GM10248 (cell line): ENCODE measurements around the gene ITPKB.
"Not testable (repeated sequence)": the region's sequence is repeated elsewhere in the genome, so short reads cannot be mapped to it uniquely, and the experiment has no call there.

ENCODE experiments used
- CTCF ChIA-PET: fragments of 300-600 bp; sonication (Branson Sonifier 250); formaldehyde crosslinking; extraction: SDS; loops from one replicate; lab custom pipeline; 2021; ENCODE audit warnings: antibody characterized with exemption; lab: Yijun Ruan, JAX
- POLR2A ChIA-PET: fragments of 350-650 bp; sonication (Branson Sonifier 250); formaldehyde crosslinking; extraction: SDS; loops from one replicate; lab custom pipeline; 2020; ENCODE audit warnings: antibody characterized with exemption; lab: Yijun Ruan, JAX
- DNase-seq: peaks from one replicate; pipeline ENCODE4 v3.0.0; 2012; ENCODE audit errors: extremely low spot score
- TF ChIP-seq, protein P1 (sequence below): IDR thresholded peaks from 2 replicates; pipeline ENCODE4 v1.5.1; 2012; ENCODE audit warnings: mild to moderate bottlenecking, low read depth; ENCODE audit errors: extremely low read depth, missing control alignments, control extremely low read depth

ITPKB gene

GRCh38 chr1:226751214-226751613, 12.1 kb upstream of the ITPKB start:
- ChIA-PET CTCF (interaction anchor here (1.1 to 2.1 kb wide), 5 partner anchors 10 to 344 kb away, joined by 3 to 8 read pairs (median 4); no protein-coding TSS in a partner anchor), POLR2A (no interaction called here)
- TF ChIP-seq, protein P1, sequence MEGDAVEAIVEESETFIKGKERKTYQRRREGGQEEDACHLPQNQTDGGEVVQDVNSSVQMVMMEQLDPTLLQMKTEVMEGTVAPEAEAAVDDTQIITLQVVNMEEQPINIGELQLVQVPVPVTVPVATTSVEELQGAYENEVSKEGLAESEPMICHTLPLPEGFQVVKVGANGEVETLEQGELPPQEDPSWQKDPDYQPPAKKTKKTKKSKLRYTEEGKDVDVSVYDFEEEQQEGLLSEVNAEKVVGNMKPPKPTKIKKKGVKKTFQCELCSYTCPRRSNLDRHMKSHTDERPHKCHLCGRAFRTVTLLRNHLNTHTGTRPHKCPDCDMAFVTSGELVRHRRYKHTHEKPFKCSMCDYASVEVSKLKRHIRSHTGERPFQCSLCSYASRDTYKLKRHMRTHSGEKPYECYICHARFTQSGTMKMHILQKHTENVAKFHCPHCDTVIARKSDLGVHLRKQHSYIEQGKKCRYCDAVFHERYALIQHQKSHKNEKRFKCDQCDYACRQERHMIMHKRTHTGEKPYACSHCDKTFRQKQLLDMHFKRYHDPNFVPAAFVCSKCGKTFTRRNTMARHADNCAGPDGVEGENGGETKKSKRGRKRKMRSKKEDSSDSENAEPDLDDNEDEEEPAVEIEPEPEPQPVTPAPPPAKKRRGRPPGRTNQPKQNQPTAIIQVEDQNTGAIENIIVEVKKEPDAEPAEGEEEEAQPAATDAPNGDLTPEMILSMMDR = no peak
- DNase-seq = no peak

DNA sequence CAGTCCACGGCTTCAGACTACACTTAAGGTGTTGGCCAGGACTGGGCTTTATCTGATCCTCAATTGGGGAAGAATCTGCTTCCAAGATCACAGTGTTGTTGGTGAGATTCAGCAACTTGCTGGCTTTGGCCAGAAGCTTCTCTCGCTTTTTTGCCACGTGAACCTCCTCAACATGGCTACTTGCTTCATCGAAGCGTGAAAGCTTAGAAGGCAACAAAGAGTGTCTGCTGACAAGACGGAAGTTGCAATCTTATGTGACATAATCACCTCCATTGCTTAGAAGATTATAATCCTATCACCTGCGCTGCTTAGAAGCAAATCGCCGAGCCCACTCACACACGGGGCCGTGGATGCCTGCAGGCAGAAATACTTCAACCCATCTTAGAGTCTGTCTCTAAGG, 10.4 kb upstream of the ITPKB start:
- CTCF ChIA-PET = interaction anchor here (0.9 to 1.6 kb wide), 6 partner anchors 9 to 116 kb away, joined by 3 to 4 read pairs (median 3); no protein-coding TSS in a partner anchor

DNA sequence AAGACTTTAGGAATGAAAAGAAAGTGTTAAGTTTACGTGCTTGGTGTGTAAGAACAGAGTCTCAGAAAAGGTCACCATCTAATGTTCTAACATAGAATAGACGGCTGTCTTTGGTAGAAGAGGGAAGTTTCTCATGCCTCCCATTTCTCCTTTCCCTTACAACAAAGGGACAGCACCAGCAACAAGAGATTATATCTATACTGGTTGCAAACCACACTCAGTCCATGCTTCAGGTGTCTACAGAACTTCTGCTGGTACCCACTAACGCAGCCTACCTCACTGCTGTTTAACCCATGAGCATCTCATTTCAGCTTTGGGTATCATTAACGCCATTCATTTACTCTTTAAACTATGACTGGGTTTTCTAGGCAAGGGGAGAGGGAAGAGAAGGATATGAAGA, 9.2 kb upstream of the ITPKB start:
- TF ChIP-seq, protein P1 = no peak
- no peak for DNase-seq
- CTCF ChIA-PET = interaction anchor here (1.1 to 1.5 kb wide), 4 partner anchors 10 to 43 kb away, joined by 3 to 4 read pairs (median 3); no protein-coding TSS in a partner anchor
- POLR2A ChIA-PET = no interaction called here

More for the DNA sequence above, 10.4 kb upstream of the ITPKB start:
- TF ChIP-seq, protein P1 = no peak
- no peak for DNase-seq
- POLR2A ChIA-PET = no interaction called here

DNA sequence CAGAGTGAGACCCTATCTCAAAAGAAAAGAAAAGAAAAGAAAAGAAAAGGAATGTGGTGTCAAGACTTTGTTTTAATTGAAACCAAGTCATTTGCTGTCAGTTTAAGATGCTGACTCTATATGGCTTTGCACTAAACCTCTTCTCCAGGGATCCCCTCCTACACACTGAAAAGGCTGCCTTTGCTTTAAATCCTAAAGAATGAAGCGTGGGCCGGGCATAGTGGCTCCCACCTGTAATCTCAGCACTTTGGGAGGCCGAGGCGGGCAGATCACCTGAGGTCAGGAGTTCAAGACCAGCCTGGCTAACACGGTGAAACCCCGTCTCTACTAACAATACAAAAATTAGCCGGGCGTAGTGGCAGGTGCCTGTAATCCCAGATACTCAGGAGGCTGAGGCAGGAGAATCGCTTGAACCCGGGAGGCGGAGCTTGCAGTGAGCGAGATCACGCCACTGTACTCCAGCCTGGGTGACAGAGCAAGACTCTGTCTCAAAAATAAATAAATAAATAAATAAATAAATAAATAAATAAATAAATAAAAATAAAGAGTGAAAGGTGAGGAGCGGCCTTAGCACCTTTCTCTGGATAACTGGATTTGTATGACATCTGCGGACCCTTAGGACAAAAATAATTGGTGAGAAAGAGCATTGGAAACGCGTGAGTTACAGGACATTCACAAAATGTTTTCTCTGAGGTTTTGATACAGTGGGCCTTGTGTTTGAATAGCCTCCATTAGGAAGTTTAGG, 8.6 kb upstream of the ITPKB start:
- CTCF ChIA-PET, POLR2A ChIA-PET, DNase-seq: not testable (repeated sequence)

DNA sequence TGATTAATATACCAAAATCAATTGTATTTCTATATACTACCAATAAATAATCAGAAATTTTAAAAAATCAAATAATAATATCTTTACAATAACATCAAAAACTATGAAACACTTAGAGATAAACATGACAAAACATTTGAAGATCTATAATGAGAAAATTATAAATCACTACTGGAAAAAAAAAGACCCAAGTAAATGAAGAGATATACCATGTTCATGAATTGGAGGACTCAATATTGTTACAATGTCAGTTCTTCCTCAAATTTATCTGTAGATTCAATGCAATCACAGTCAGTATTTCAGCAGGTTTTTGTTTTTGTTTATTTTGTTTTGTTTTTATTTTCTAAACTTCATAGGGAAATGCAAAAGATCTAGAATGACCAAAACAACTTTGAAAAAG, 4.2 kb upstream of the ITPKB start:
- DNase-seq = no peak
- POLR2A ChIA-PET = interaction anchor here (0.6 kb wide), 1 partner anchor 45 kb away, joined by 6 read pairs; no protein-coding TSS in a partner anchor
- CTCF ChIA-PET = no interaction called here
- TF ChIP-seq, protein P1 = no peak

DNA sequence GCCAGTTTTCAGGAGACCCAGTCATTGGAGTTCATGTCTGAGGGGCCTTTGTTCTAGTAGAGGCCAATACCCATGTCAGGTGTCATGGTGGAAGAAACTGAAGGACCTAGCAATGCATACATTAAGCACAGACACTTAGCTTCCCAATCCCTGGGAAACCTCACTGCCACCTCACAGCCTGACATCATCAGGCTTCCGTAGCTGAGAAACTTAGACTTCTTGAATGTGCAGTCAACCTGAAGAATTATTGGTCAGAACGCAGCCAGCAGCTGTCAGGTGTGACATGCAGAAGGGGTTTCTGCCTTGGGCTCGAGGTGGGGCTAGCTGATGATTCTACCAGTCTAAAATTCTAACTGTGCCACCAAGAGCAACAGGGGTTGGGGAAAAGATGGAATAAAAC, 1.9 kb upstream of the ITPKB start:
- ChIA-PET CTCF (interaction anchor here (0.8 to 3.9 kb wide), 7 partner anchors 9 to 107 kb away, joined by 3 to 11 read pairs (median 3); no protein-coding TSS in a partner anchor), POLR2A (no interaction called here)
- TF ChIP-seq, protein P1 = no peak
- no peak for DNase-seq

DNA sequence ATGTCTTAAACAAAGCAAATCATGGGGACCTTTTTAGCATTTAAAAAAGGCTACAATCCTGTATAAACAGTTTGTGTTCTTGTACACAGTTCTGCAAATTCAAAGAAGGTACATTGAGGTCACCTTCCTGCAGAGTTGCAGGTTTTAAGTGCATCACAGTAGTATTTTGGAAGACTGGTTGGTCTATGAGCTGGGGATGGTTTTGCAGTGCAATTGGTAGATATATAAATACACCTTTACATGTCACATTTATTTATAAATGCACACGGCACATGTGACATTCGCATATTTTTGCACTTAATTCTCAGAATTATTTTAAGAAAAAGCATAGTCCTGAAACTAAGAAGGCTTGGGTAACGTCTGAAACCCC, 599 bp upstream of the ITPKB start:
- POLR2A ChIA-PET = interaction anchor here (0.6 to 0.7 kb wide), 2 partner anchors 17 to 1341 kb away, joined by 3 to 10 read pairs; no protein-coding TSS in a partner anchor
- TF ChIP-seq, protein P1 = no peak
- CTCF ChIA-PET = interaction anchor here (1.2 to 3.9 kb wide), 2 partner anchors 28 to 42 kb away, joined by 3 to 11 read pairs; no protein-coding TSS in a partner anchor
- DNase-seq = no peak
